Parathyroid adenoma (tissue), 2 donors: ENCODE results near the gene ZNF778.
"Not testable (repeated sequence)": the region's sequence is repeated elsewhere in the genome, so short reads cannot be mapped to it uniquely, and the experiment has no call there.

Source experiments
- H2AFZ ChIP-seq: fragments of 300-600 bp; sonication (generic); one replicate; pipeline ENCODE4 v1.7.0; 2017; ENCODE audit warnings: antibody characterized with exemption, mild to moderate bottlenecking
- H3K27ac ChIP-seq: fragments of 300-600 bp; sonication (generic); one replicate; pipeline ENCODE4 v1.7.0; 2017
- H3K27me3 ChIP-seq: fragments of 300-600 bp; sonication (generic); one replicate; pipeline ENCODE4 v1.7.0; 2017; ENCODE audit warnings: low read length; ENCODE audit not compliant: control insufficient read depth, insufficient read depth
- H3K36me3 ChIP-seq: fragments of 300-600 bp; sonication (generic); one replicate; pipeline ENCODE4 v1.7.0; 2017; ENCODE audit warnings: low read length; ENCODE audit not compliant: control insufficient read depth, insufficient read depth
- H3K4me1 ChIP-seq: fragments of 300-600 bp; sonication (generic); one replicate; pipeline ENCODE4 v1.7.0; 2017; ENCODE audit warnings: control low read depth
- H3K4me2 ChIP-seq: fragments of 300-600 bp; sonication (generic); one replicate; pipeline ENCODE4 v1.7.0; 2017; ENCODE audit warnings: low read length
- H3K4me3 ChIP-seq: fragments of 300-600 bp; sonication (generic); one replicate; pipeline ENCODE4 v1.7.0; 2017; ENCODE audit warnings: low read depth, low read length
- H3K79me2 ChIP-seq: fragments of 300-600 bp; sonication (generic); one replicate; pipeline ENCODE4 v1.7.0; 2017; ENCODE audit warnings: control low read depth
- H3K9ac ChIP-seq: fragments of 300-600 bp; sonication (generic); one replicate; pipeline ENCODE4 v1.7.0; 2017; ENCODE audit warnings: mild to moderate bottlenecking
- H3K9me3 ChIP-seq: fragments of 300-600 bp; sonication (generic); one replicate; pipeline ENCODE4 v1.7.0; 2017; ENCODE audit warnings: low read length; ENCODE audit not compliant: control insufficient read depth
- TF ChIP-seq, protein P1 (sequence below): fragments of 300-600 bp; sonication (generic); IDR thresholded peaks from one replicate; pipeline ENCODE4 v1.7.0; 2017; ENCODE audit warnings: antibody characterized with exemption, mild to moderate bottlenecking
- donor health status: primary hyperparathyroidism.

The ZNF778 gene

DNA sequence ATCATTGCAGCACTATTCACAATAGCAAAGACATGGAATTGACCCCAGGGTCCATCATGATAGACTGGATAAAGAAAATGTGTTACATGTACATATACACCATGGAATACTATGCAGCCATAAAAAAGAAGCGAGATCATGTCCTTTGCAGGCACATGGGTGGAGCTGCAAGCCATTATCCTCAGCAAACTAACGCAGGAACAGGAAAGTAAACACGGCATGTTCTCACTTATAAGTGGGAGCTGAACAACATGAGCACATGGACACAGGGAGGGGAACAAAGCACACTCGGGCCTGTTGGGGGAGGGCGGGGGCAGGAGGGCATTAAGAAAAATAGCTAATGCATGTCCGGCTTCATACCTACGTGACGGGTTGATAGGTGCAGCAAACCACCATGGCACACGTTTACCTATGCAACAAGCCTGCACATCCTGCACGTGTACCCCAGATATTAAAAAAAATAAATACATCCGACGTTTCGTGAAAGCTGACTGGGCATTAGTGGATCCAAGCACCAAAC is 28.9 kb downstream of the ZNF778 start:
- no peaks in the 10 kb centered on the region for H3K27me3 ChIP-seq
- TF ChIP-seq, protein P1, sequence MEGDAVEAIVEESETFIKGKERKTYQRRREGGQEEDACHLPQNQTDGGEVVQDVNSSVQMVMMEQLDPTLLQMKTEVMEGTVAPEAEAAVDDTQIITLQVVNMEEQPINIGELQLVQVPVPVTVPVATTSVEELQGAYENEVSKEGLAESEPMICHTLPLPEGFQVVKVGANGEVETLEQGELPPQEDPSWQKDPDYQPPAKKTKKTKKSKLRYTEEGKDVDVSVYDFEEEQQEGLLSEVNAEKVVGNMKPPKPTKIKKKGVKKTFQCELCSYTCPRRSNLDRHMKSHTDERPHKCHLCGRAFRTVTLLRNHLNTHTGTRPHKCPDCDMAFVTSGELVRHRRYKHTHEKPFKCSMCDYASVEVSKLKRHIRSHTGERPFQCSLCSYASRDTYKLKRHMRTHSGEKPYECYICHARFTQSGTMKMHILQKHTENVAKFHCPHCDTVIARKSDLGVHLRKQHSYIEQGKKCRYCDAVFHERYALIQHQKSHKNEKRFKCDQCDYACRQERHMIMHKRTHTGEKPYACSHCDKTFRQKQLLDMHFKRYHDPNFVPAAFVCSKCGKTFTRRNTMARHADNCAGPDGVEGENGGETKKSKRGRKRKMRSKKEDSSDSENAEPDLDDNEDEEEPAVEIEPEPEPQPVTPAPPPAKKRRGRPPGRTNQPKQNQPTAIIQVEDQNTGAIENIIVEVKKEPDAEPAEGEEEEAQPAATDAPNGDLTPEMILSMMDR = no peak

DNA sequence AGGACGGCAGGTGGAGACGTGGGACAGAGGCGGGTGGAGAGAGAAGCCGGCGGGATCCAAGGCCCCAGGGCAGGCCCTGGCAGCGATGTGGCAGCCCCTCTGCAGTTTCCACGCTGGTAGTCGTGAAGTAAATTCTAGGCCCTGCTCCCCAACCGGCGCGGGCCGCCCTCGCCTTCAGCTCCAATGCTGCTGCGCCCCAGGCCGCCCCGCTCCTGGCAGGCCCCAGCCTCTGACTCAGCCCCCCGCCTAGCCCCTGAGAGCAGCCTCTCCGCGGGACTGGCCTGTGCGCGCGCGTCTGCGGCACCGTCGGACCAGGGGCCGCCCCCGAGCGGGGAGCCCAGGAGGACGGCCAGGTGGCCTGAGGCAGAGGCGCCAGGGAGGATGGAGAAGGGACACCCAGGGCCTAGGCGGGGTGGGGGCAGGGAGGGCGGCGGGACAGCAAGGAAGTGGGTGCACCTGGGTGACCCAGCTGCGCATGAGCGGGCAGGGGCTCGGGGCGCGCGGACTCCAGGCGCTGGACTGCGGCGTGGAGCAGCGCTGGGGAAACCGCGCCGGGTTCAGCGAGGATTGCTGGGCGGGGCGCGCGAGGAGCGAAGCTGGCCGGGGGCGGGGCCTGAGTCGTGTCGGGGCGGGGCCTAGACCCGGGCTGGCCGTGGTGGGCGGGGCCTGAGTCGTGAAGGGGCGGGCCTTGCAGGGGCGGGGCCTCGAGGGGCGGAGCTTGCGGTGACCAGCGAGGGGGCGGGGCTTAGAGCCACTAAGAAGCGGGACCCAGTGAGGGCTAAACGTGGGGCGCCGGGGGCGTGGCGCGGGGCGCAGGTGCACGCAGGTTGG is 29.6 kb downstream of the ZNF778 start:
- peak overlapping the region; percentile 66 for H3K4me2 ChIP-seq
- no peaks in the 10 kb centered on the region for H3K9me3 ChIP-seq
- H3K36me3 ChIP-seq = no peaks in the 10 kb centered on the region
- TF ChIP-seq, protein P1 = no peak
- H3K4me3 ChIP-seq = peak overlapping the region; percentile 37
- H3K27ac ChIP-seq = no peak overlapping the region
- no peaks in the 10 kb centered on the region for H3K79me2 ChIP-seq
- peak overlapping the region; percentile 70 for H2AFZ ChIP-seq
- no peaks in the 10 kb centered on the region for H3K4me1 ChIP-seq
- H3K27me3 ChIP-seq = no peaks in the 10 kb centered on the region
- no peak overlapping the region for H3K9ac ChIP-seq

More for the DNA sequence above, 28.9 kb downstream of the ZNF778 start:
- H3K4me3 ChIP-seq = peak overlapping the region; percentile 37
- no peaks in the 10 kb centered on the region for H3K4me1 ChIP-seq
- no peaks in the 10 kb centered on the region for H3K79me2 ChIP-seq
- no peaks in the 10 kb centered on the region for H3K9me3 ChIP-seq
- no peak overlapping the region for H3K9ac ChIP-seq
- H3K36me3 ChIP-seq = no peaks in the 10 kb centered on the region
- H3K27ac ChIP-seq = no peak overlapping the region
- no peak overlapping the region for H2AFZ ChIP-seq
- H3K4me2 ChIP-seq = peak overlapping the region; percentile 66

GRCh38 chr16:89247734-89248075 is 30.2 kb downstream of the ZNF778 start:
- not testable (repeated sequence) for H3K4me3 ChIP-seq, H3K9me3 ChIP-seq, H3K9ac ChIP-seq

GRCh38 chr16:89248196-89248982 is 30.9 kb downstream of the ZNF778 start:
- Histone ChIP-seq H3K27me3 (no peaks in the 10 kb centered on the region), H3K4me2 (no peak overlapping the region), H3K4me3 (no peak overlapping the region), H3K4me1 (no peaks in the 10 kb centered on the region), H3K36me3 (no peaks in the 10 kb centered on the region), H3K9me3 (no peaks in the 10 kb centered on the region), H3K27ac (no peak overlapping the region), H3K9ac (no peak overlapping the region), H3K79me2 (no peaks in the 10 kb centered on the region), H2AFZ (peak overlapping the region; percentile 74)
- TF ChIP-seq, protein P1 = no peak

More at GRCh38 chr16:89247734-89248075, 30.2 kb downstream of the ZNF778 start:
- not testable (repeated sequence) for H3K79me2 ChIP-seq, H3K4me1 ChIP-seq, H3K36me3 ChIP-seq, H3K4me2 ChIP-seq, H3K27me3 ChIP-seq, H3K27ac ChIP-seq
- H2AFZ ChIP-seq = peak overlapping the region; percentile 74

DNA sequence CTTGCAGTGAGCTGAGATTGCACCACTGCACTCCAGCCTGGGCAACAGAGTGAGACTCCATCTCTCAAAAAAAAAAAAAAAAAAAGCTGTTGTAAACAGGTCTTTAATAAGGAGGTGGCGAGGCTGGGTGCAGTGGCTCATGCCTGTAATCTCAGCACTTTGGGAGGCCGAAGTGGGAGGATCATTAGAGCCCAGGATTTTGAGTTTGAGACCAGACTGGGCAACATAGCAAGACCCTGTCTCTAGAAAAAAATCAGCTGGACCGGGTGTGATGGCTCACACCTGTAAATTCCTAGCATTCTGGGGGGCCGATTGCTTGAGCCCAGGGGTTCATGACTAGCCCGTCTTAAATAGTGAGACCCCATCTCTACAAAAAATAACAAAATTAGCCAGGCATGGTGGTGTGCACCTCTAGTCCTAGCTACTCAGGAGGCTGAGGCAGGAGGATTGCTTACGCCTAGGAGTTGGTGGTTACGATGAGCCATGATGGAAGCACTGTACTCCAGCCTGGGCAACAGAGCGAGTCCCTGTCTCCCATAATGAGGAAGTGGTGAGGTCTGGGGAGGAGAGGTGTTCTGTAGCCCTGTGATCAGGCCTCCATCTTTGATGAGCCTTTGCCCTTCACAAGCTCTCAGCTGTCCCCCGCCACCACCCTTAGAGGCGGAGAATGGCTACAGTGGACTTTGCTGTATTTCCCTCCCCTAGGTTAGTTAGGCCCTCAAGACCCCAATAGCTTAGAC is 36.2 kb downstream of the ZNF778 start:
- no peak overlapping the region for H3K4me2 ChIP-seq
- no peaks in the 10 kb centered on the region for H3K9me3 ChIP-seq
- TF ChIP-seq, protein P1 = no peak
- no peak overlapping the region for H3K27ac ChIP-seq
- no peak overlapping the region for H3K9ac ChIP-seq
- H3K36me3 ChIP-seq = no peaks in the 10 kb centered on the region
- no peaks in the 10 kb centered on the region for H3K79me2 ChIP-seq
- no peaks in the 10 kb centered on the region for H3K27me3 ChIP-seq
- no peak overlapping the region for H3K4me3 ChIP-seq
- H2AFZ ChIP-seq = no peak overlapping the region
- H3K4me1 ChIP-seq = no peaks in the 10 kb centered on the region
